Peyer's patch (tissue), 4 donors: ENCODE results near the gene NEB.

ENCODE experiments used
- POLR2A ChIP-seq, 2 donors: fragments of 450-650 bp; IDR thresholded peaks; one replicate each; pipeline ENCODE4 v1.5.1; 2017; ENCODE audit warnings: antibody characterized with exemption in 2 of 2, mild to moderate bottlenecking in 2 of 2, moderate library complexity in 2 of 2
- TF ChIP-seq, protein P1 (sequence below), 6 experiments: fragments of 450-650 bp in 4 of 6; fragments of 200-600 bp in 2 of 6; sonication (generic) in 1 of 6; IDR thresholded peaks; one replicate each; pipeline ENCODE4 v1.5.1; 2017 to 2019; ENCODE audit warnings: antibody characterized with exemption in 6 of 6, mild to moderate bottlenecking in 3 of 6, moderate library complexity in 1 of 6

DNA sequence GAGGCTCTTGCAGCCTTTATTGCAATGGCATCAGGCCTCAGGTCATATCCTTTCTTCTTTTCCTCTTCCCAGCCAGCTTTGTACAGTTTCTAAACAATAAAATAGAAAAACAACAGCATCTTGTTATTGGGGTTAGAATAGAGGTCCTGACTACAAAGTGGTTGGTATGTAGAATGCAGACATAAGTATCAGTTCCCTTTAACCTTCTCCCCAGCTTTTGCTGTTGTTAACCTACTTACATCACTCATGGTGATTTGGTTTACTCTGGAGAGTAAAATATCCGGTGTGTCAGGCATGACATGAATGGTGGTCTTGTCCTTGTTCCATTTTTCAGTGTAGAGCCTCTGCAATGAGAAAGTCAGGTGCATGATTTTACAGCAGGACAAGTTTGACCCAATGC is 69.8 kb downstream of the NEB start:
- TF ChIP-seq, protein P1, sequence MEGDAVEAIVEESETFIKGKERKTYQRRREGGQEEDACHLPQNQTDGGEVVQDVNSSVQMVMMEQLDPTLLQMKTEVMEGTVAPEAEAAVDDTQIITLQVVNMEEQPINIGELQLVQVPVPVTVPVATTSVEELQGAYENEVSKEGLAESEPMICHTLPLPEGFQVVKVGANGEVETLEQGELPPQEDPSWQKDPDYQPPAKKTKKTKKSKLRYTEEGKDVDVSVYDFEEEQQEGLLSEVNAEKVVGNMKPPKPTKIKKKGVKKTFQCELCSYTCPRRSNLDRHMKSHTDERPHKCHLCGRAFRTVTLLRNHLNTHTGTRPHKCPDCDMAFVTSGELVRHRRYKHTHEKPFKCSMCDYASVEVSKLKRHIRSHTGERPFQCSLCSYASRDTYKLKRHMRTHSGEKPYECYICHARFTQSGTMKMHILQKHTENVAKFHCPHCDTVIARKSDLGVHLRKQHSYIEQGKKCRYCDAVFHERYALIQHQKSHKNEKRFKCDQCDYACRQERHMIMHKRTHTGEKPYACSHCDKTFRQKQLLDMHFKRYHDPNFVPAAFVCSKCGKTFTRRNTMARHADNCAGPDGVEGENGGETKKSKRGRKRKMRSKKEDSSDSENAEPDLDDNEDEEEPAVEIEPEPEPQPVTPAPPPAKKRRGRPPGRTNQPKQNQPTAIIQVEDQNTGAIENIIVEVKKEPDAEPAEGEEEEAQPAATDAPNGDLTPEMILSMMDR (IDR thresholded peaks at IDR 0.05): no peak
- no peak for TF ChIP-seq POLR2A (IDR thresholded peaks at IDR 0.05)
